ENCODE measurements around the gene LTV1.
"Not testable (repeated sequence)": the region's sequence is repeated elsewhere in the genome, so short reads cannot be mapped to it uniquely, and the experiment has no call there.

Gene LTV1, protein sequence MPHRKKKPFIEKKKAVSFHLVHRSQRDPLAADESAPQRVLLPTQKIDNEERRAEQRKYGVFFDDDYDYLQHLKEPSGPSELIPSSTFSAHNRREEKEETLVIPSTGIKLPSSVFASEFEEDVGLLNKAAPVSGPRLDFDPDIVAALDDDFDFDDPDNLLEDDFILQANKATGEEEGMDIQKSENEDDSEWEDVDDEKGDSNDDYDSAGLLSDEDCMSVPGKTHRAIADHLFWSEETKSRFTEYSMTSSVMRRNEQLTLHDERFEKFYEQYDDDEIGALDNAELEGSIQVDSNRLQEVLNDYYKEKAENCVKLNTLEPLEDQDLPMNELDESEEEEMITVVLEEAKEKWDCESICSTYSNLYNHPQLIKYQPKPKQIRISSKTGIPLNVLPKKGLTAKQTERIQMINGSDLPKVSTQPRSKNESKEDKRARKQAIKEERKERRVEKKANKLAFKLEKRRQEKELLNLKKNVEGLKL

DNA sequence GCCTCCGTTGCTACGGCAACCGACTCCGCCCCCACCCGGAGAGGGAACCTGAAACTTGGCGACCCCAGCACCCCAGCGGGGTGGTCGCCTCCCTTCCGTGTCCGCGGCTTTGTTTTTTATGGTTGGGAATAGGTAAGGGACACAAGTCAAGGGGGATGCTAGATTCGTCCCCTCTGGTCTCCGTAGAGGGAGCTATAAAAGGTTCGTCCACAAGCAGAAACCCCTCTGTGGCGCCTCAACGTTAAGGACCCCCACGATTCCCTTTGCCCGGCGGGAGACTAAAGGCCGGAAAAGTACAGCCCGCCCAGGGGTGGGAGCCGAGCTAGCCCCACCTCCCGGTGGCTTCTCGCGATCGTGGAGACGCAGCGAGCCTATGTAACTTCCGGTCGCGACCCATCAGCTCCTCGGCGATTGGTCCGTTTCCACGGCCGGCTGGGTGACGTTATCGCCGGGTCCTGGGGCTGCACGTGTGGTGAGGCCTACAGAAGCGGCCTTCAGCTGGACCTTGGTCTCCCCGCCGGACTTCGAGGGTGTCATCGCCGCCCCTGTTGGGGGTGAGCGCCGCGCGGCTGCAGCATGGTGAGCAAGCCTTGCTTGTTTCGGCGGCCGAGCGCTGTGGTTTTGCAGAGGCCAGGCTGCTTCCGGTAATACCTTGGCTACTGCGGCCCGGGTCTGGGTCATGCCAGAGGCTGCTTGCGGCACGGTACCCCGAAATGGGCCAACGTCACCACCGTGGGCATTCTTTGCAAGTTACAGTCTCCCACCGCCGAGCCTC, at the start of gene LTV1:
Gene LTV1, plus strand, starts transcription at position 437 of the 775 bp plus-strand sequence. Its CDS starts 140 bp downstream, at position 577.
- peak; percentile 91 for DNase-seq (ENCODE audit: low spot score)

- DNase-seq (ENCODE audit: low spot score): not testable (repeated sequence)
These were observed 46.6 kb upstream of the LTV1 start for GRCh38 chr6:143796551-143796950.

- not testable (repeated sequence) for DNase-seq (ENCODE audit: low spot score)
These were observed 44.7 kb upstream of the LTV1 start for GRCh38 chr6:143798487-143798886.

- no peak for DNase-seq (ENCODE audit: low spot score)
These were observed 40.1 kb upstream of the LTV1 start for GRCh38 chr6:143802833-143803565.

- no peak for DNase-seq (ENCODE audit: low spot score)
These were observed 39.2 kb upstream of the LTV1 start for GRCh38 chr6:143803769-143804568.

DNA sequence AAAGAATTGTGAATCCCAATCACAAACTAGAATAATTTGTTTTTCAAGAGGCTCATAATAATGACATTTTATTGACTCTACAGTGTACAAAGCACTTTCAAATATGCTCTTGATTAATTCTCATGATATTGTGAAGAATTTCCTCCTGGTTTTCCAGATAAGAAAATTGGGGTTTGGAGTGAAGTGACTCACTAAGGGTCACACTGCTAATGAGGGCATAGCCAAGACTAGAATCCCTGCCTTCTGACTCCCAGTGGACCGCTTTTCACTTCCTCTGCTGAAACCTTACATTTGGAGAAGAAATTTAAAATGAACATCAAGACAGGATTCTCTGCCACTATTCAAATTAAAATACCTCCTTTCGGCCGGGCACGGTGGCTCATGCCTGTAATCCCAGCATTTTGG, 38.3 kb upstream of the LTV1 start:
- no peak for DNase-seq (ENCODE audit: low spot score)

DNA sequence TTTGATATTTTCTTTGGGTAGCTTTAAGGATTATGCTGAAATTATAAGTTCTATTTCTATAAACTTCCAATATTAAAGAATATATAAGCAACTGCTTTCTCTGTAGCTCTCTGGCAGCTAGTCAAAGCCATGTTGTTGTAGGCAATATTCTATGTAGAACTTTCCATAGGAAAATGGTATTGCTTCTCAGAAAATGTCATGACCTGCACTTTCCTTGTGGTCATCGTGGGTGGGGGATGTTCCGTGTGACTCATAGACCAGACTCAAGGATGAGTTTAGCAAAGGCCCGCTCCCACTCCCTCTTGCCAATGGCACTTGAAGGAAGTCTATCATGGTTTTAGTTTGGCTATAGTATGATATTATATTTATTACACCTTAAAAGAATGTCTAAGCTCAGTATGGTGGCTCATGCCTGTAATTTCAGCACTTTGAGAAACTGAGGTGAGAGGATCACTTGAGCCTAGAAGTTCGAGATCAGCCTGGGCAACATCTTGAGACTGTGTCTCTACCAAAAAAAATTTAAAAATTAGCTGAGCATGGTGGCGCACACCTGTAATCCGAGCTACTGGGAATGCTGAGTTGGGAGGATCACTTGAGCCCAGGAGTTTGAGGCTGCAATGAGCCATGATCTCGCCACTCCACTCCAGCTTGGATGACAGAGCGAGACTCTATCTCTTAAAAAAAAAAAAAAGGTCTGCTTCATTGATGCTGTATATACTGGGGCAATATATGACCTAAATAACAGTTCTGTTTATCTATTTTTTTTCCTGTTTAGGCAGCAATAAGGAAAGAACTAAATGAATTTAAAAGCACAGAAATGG, 36.6 kb upstream of the LTV1 start:
- DNase-seq (ENCODE audit: low spot score): peak; percentile 18

- DNase-seq (ENCODE audit: low spot score): no peak
These were observed 35.9 kb upstream of the LTV1 start for GRCh38 chr6:143807103-143807772.

DNA sequence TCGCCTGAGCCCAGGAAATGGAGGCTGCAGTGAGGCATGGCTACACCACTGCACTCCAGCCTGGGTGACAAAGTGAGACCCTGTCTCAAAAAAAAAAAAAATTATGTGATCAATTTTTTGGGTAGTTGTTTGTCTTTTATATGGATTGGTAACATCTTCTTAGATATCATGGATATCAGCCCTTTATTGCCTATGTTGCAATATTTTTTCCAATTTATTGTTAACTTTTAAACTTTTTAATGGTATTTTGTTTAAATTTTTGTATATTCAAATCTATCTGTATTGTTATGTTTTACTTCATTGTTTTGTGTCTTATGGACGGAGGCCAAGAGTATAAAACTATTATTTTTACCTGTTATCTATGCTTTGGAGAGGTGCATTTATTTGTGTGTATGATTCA, 32.4 kb upstream of the LTV1 start:
- no peak for DNase-seq (ENCODE audit: low spot score)

DNA sequence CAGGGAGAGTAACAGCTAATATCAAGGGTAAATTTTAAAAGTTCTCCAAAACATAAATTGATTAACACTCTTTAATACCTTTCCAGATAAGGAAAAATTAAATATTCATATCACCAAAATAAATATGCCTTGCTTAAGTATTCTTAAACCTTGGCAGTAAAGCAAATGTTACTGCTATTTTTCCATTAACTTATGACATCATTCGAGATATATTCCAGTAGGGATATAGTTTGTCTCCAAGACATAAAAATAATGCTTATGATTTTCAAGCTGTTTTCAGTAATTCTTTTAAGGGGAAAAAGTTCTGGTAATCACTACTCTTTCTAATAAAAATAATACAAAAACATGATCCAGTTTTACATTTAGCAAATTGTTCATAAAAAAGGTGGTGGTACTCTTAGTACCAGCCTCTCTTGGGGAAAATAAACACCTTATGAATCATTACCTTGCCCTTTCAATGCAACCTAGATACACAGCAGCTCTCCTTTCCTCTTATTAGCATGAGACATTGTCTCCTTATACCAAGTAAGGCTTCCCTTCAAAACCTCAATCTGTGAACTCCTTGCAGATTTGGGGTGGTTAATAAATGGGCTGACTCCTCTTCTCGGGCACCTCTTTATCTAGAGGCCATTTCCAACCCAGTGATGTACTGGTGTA, 31.5 kb upstream of the LTV1 start:
- no peak for DNase-seq (ENCODE audit: low spot score)

DNA sequence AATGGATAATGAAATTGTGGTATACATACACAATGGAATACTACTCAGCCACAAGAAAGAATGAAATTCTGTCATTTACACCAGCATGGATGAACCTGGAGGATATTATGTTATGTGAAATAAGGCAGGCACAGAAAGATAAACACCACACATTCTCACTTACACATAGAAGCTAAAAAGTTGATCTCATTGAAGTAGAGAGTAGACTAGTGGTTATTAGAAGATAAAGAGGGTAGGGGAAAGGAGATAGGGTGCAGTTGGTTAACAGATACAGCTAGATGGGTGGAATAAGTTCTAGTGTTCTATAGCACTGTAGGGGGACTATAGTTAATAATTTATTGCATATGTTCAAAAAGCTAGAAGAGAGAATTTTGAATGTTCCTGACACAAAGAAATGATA, 25.5 kb upstream of the LTV1 start:
- DNase-seq (ENCODE audit: low spot score): no peak

GRCh38 chr6:143821359-143821758, 21.8 kb upstream of the LTV1 start:
- no peak for DNase-seq (ENCODE audit: low spot score)

DNA sequence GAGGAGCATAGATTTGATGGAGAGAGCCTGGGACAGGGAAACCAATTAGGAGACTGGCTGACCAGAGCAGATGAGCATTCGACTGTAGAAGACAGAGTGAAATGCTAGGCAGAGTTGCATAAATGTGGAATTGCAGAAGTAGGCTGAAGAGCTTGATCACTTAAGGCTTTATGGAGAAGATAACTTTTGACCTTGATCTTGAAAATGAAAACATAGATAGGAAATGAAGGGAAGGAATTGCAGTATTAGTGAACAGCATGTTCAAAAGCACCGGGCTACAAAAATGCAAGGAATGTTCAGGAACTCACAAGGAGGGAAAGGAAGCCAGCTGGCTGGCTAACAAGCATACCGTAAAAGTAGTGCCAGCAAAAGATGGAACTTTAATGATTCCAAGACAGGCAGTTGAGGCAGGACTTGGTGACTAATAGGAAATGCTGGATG, 20.5 kb upstream of the LTV1 start:
- DNase-seq (ENCODE audit: low spot score): no peak

DNA sequence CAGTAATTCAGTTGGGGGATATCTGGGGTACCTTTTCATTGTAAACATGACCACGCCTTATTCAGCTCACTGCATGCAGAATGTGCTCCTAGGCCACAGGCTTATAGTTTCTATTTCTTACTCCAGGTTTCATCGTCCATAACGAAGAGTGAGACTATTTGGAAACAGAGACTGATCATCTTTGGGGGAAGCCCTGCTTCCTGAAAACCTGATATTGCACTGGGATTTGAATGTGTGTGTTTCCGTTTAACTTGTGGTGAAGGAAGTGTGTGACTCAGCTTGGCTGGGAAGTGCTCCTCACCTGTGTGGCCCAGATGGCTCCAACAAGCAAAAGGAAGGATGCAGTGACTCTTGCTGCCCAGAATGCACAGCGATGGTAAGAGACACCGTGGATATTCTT, 19.6 kb upstream of the LTV1 start:
- DNase-seq (ENCODE audit: low spot score): no peak

GRCh38 chr6:143828572-143828971, 14.6 kb upstream of the LTV1 start:
- no peak for DNase-seq (ENCODE audit: low spot score)

DNA sequence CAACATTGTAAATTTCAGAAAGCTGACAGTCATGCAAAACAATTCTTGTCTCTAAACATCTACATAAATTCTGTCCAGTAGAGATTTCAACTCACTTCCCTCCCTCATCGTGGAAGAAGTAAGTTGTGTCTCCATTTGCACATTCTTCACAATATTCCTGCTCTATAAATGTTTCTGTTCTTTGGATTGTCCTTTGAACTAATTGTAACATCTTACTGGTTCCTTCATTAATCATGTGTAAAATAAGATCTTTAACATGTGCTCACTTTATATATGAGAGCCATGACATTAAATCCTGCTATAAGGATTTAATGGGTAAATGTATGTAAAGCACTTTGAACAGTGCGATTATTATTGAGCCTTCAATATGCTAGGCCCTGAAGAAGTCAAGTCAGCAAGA, 7.0 kb upstream of the LTV1 start:
- DNase-seq (ENCODE audit: low spot score): no peak

GRCh38 chr6:143838395-143838794, 4.7 kb upstream of the LTV1 start:
- no peak for DNase-seq (ENCODE audit: low spot score)

- no peak for DNase-seq (ENCODE audit: low spot score)
These were observed 3.9 kb upstream of the LTV1 start for GRCh38 chr6:143839196-143839595.

DNA sequence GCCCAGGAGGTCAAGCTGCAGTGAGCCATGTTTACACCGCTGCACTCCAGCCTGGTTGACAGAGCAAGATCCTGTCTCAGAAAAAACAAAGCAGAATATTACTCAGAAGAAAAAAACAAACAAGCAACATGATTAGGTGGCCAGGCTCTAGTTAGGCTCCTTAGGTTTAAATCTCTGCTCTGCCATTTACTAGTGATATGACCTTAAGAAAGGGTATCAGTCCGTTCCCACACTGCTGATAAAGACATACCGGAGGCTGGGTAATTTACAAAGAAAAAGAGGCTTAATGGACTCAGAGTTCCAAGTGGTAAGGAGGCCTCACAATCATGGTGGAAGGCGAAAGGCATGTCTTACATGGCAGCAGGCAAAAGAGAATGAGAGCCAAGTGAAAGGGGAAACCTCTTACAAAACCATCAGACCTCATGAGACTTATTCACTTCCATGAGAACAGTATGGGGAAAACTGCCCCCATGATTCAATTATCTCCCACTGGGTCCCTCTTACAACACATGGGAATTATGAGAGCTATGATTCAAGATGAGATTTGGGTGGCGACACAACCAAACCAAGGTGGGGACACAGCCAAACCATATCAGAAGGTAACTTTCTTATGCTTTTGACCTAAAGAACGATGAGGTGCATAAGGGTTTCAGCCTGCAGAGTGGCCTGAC, 2.4 kb upstream of the LTV1 start:
- no peak for DNase-seq (ENCODE audit: low spot score)

All from CD4-positive, alpha-beta T cell treated with Interleukin-15 for 4 hours (primary cell).